Suprapubic skin (tissue), 4 donors: ENCODE data around the gene HIBCH. TPM values are rescaled to one million over a fixed set of nuclear protein-coding genes. Genes with fewer than 3 reads are reported as not detected.

Source experiments
- DNase-seq, 2 donors: peaks; one replicate each; pipeline ENCODE4 v3.0.0-alpha.2; 2019; ENCODE audit warnings: low spot score in 2 of 2
- H3K27ac ChIP-seq: fragments of 200-600 bp; sonication (generic); one replicate; pipeline ENCODE4 v1.5.1; 2019
- H3K27me3 ChIP-seq: fragments of 200-600 bp; sonication (generic); one replicate; pipeline ENCODE4 v1.5.1; 2019
- H3K36me3 ChIP-seq: fragments of 200-600 bp; sonication (generic); one replicate; pipeline ENCODE4 v1.5.1; 2019
- H3K4me1 ChIP-seq: fragments of 200-600 bp; sonication (generic); one replicate; pipeline ENCODE4 v1.5.1; 2019
- H3K4me3 ChIP-seq: fragments of 200-600 bp; sonication (generic); one replicate; pipeline ENCODE4 v1.5.1; 2019; ENCODE audit warnings: mild to moderate bottlenecking
- H3K9me3 ChIP-seq: fragments of 200-600 bp; sonication (generic); one replicate; pipeline ENCODE4 v1.5.1; 2019
- EP300 ChIP-seq: sonication (generic); formaldehyde crosslinking; IDR thresholded peaks from one replicate; pipeline ENCODE4 v1.6.1; 2017; ENCODE audit warnings: antibody characterized with exemption
- POLR2A ChIP-seq, 2 donors: fragments of 450-650 bp; IDR thresholded peaks; one replicate each; pipeline ENCODE4 v1.6.1; 2017; ENCODE audit warnings: antibody characterized with exemption in 2 of 2, mild to moderate bottlenecking in 2 of 2, moderate library complexity in 2 of 2
- POLR2AphosphoS5 ChIP-seq, 3 donors: sonication (generic); formaldehyde crosslinking; IDR thresholded peaks; one replicate each; pipeline ENCODE4 v1.6.1; 2017; ENCODE audit warnings: antibody characterized with exemption in 3 of 3
- WGBS: methylation state at CpG from one replicate; pipeline ENCODE4 v1.1.5; 2018; 5-methylcytosine and 5-hydroxymethylcytosine counted together
- total RNA-seq, 4 donors: library from RNA; depleted of rRNA; stranded (reverse); fragments of >200 nt; gene quantifications; one replicate each; pipeline ENCODE4 v1.1.0, GENCODE V29; 2016
- TF ChIP-seq, protein P1 (sequence below), 2 donors: fragments of 200-600 bp in 1 of 2; fragments of 450-650 bp in 1 of 2; sonication (generic) in 1 of 2; IDR thresholded peaks; one replicate each; pipeline ENCODE4 v1.5.1; 2016 to 2019; ENCODE audit warnings: antibody characterized with exemption in 2 of 2, mild to moderate bottlenecking in 1 of 2, moderate library complexity in 1 of 2

HIBCH gene
- total RNA-seq, 4 donors from 2014 or later = 22.9 to 30.4 (median 24.9) TPM

DNA sequence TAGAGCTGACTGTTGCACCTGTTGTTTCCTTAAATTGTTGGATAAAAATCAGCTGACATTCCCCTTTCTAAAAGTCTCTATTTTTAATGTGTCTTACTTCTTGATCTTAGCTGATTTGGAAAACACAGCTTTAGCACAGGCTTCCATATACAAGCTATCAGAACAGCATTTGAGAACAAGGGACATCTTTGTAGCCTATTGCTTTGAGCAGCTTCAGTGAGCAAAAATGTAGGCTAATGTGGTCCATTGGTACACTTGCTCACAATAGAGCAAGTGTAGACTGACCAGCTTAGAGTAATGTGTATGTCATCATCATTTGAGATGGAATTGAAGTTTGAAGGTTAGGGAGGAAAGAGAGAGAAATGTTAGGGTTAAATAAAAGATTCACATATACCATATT is 30.7 kb upstream of the HIBCH start:
- Histone ChIP-seq H3K27ac (no peak overlapping the region), H3K27me3 (no peaks in the 10 kb centered on the region), H3K9me3 (no peaks in the 10 kb centered on the region), H3K36me3 (no peaks in the 10 kb centered on the region), H3K4me1 (peaks cover 45% of the 10 kb centered on the region), H3K4me3 (no peak overlapping the region)
- DNase-seq = no peak
- TF ChIP-seq, protein P1, sequence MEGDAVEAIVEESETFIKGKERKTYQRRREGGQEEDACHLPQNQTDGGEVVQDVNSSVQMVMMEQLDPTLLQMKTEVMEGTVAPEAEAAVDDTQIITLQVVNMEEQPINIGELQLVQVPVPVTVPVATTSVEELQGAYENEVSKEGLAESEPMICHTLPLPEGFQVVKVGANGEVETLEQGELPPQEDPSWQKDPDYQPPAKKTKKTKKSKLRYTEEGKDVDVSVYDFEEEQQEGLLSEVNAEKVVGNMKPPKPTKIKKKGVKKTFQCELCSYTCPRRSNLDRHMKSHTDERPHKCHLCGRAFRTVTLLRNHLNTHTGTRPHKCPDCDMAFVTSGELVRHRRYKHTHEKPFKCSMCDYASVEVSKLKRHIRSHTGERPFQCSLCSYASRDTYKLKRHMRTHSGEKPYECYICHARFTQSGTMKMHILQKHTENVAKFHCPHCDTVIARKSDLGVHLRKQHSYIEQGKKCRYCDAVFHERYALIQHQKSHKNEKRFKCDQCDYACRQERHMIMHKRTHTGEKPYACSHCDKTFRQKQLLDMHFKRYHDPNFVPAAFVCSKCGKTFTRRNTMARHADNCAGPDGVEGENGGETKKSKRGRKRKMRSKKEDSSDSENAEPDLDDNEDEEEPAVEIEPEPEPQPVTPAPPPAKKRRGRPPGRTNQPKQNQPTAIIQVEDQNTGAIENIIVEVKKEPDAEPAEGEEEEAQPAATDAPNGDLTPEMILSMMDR (IDR thresholded peaks at IDR 0.05) = no peak
- no peak for TF ChIP-seq POLR2A (IDR thresholded peaks at IDR 0.05)
- no peak for TF ChIP-seq POLR2AphosphoS5 (IDR thresholded peaks at IDR 0.05)
- TF ChIP-seq EP300 = no peak

DNA sequence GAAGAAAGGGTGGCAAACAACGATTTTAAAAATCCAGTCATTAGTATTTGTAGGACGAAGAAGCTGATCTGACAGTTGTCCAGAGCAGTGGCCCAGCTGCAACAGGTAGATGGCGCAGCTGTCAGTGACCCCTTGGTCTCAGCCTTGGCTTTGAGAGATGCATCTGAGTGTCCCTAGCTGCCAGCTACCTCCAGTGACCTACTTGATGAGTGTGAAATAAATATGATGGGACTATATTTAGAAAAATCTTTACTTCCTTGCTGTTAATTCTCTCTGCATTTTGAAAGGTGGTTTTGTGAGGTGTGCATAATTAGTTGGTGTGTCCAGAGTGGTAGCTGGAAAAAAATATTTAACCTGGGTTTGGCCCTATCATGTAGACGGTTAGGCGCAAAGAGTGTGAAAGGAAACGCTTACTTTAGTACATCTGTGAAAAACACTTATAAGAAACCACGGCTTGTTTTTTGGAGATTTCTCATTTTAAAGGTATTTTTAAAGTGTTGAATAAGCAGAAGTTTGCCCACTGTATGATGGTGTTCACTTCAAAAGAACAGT is 24.7 kb upstream of the HIBCH start:
- peak overlapping the region; percentile 97 for H3K27ac ChIP-seq
- no peaks in the 10 kb centered on the region for H3K9me3 ChIP-seq
- H3K4me1 ChIP-seq = peaks cover 30% of the 10 kb centered on the region
- no peaks in the 10 kb centered on the region for H3K36me3 ChIP-seq
- no peak for TF ChIP-seq POLR2AphosphoS5 (IDR thresholded peaks at IDR 0.05)
- TF ChIP-seq, protein P1 (IDR thresholded peaks at IDR 0.05) = peak in 1 of 2 donors; percentile 22
- TF ChIP-seq EP300 = no peak
- no peaks in the 10 kb centered on the region for H3K27me3 ChIP-seq
- 17% methylated on average over 7 of the region's 7 CpGs for WGBS
- H3K4me3 ChIP-seq = peak overlapping the region; percentile 87
- peak in 1 of 2 donors; percentile 65 for DNase-seq

DNA sequence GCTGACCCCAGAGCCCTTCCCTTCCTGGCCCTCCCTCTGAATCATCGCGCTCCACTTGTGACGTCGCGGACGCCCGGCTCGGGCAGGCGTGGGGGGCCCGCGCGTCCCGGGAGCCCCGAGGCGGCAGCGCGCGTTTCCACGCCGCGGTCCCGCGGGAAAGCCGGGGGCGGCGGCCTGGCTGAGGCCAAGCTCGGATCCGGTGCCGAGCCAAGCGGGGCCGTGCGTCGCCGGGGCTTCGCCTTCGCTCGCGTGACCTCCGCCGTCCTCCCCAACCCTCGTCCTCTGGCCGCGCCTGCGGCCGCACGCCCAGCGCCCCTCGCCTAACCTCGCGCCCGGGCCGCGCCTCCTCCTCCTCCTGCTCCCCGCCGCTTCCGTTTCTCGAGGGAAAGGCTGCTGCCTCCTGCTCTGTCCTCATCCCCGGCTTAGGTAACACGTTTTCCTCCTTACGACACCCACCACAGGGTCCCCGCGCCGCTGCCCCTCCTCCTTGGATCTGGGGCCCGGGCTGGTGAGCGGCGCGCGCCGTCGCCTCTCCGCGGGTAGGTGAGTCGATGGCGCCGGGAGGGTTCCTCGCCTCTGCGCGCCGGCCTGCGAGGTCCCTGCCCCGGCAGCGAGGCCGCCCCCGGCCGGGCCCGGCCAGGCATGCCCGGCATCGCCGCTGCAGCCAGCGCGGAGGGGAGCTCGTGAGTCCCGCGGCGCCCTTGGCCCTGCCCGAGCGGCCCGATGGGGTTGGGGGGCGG is 24.1 kb upstream of the HIBCH start, which contains the start of gene INPP1:
TSS of gene INPP1 (plus strand) at position 54 of the 740 bp plus-strand sequence. CDS start 16,514 bp downstream, outside the sequence.
- DNase-seq = peak; percentile 84 to 85
- WGBS = 0% methylated on average over 42 of the region's 99 CpGs
- TF ChIP-seq EP300 = no peak
- TF ChIP-seq POLR2AphosphoS5 (IDR thresholded peaks at IDR 0.05) = peak in 1 of 3 donors; percentile 45
- TF ChIP-seq POLR2A (IDR thresholded peaks at IDR 0.05) = peak in 1 of 2 donors; percentile 48

DNA sequence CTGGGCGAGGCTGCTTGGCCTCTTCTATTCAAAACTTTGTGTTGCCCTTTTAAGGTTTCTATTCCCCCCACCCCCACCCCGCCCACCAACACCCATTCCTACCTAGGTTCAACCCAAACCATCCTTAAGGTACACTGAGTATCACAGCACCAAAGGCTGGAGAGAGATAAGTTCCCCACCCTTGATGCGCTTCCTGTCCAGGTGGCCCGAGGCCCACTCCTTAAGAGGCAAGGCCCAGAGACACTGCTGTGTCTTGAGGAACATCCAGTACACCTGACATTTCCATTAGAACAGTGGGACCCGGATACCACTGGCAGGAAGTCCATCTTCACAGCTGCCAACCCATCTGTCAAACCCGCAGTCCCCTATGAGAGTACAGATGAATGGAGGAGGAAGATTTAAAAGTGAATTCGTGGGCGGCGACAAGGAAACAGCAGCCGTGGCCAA is 23.5 kb upstream of the HIBCH start:
- DNase-seq = no peak
- H3K4me3 ChIP-seq = peak overlapping the region; percentile 87
- WGBS = 19% methylated on average over 7 of the region's 10 CpGs
- H3K27ac ChIP-seq = peak overlapping the region; percentile 97
- H3K36me3 ChIP-seq = no peaks in the 10 kb centered on the region
- no peak for TF ChIP-seq EP300
- peaks cover 30% of the 10 kb centered on the region for H3K4me1 ChIP-seq
- no peaks in the 10 kb centered on the region for H3K9me3 ChIP-seq
- no peaks in the 10 kb centered on the region for H3K27me3 ChIP-seq

More for the DNA sequence above, 24.1 kb upstream of the HIBCH start, which contains the start of gene INPP1:
- Histone ChIP-seq H3K9me3 (no peaks in the 10 kb centered on the region), H3K27me3 (no peaks in the 10 kb centered on the region), H3K36me3 (no peaks in the 10 kb centered on the region), H3K4me3 (peak within 1 kb of the TSS; percentile 87), H3K27ac (peak within 1 kb of the TSS; percentile 97), H3K4me1 (peaks cover 30% of the 10 kb centered on the region)

DNA sequence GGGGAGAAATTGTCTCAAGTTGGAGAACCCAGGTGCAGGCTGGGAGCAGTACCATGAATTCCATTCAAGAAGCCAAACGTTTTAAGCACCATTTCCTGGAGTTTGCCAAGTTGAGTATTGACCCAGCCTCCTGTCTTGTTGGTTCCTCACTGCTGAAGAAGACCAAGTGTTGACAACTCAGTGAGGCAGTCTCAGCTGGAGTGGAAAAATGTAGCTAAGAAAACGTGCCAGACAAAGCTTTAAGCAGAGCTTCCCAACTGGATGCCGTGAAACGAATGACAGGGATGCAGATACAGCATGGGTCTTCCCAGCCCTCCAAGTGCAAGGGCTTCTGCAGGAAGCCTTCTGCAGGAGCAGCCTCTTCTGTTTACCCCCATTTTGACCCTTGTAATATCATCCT is 23.0 kb upstream of the HIBCH start:
- peak overlapping the region; percentile 97 for H3K27ac ChIP-seq
- no peaks in the 10 kb centered on the region for H3K9me3 ChIP-seq
- no peak for DNase-seq
- WGBS = 41% methylated on average over 4 of the region's 4 CpGs
- no peaks in the 10 kb centered on the region for H3K27me3 ChIP-seq
- no peak overlapping the region for H3K4me3 ChIP-seq
- no peaks in the 10 kb centered on the region for H3K36me3 ChIP-seq
- TF ChIP-seq EP300 (no peak), POLR2A (IDR thresholded peaks at IDR 0.05) (no peak), POLR2AphosphoS5 (IDR thresholded peaks at IDR 0.05) (no peak)
- TF ChIP-seq, protein P1 (IDR thresholded peaks at IDR 0.05) = no peak
- H3K4me1 ChIP-seq = peaks cover 30% of the 10 kb centered on the region

DNA sequence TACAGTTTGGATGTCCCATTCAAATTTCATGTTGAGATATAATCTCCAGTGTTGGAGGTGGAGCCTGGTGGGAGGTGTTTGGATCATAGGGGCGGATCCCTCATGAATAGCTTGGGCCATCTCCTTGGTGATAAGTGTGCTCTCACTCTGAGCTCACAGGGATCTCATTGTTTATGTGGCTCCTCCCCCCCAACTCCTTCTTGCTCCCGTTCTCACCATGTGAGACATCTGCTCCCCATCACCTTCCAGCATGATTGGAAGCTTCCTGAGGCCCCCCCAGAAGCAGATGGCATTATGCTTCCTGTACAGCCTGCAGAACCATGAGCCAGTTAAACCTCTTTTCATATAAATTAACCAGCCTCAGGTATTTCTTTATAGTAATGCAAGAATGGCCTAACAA is 20.7 kb upstream of the HIBCH start:
- no peak overlapping the region for H3K4me3 ChIP-seq
- no peaks in the 10 kb centered on the region for H3K36me3 ChIP-seq
- peaks cover 21% of the 10 kb centered on the region for H3K4me1 ChIP-seq
- 45% methylated on average over 2 of the region's 2 CpGs for WGBS
- TF ChIP-seq POLR2A (IDR thresholded peaks at IDR 0.05) = no peak
- TF ChIP-seq, protein P1 (IDR thresholded peaks at IDR 0.05) = no peak
- TF ChIP-seq EP300 = no peak
- no peak for TF ChIP-seq POLR2AphosphoS5 (IDR thresholded peaks at IDR 0.05)
- DNase-seq = no peak
- no peaks in the 10 kb centered on the region for H3K27me3 ChIP-seq
- H3K9me3 ChIP-seq = no peaks in the 10 kb centered on the region
- H3K27ac ChIP-seq = no peak overlapping the region
